Measurements from ENCODE around the gene DEFB114.

- no peak for TF ChIP-seq CTCF (tag by site-specific recombination; IDR thresholded peaks at IDR 0.05)
- TF ChIP-seq, protein P1, sequence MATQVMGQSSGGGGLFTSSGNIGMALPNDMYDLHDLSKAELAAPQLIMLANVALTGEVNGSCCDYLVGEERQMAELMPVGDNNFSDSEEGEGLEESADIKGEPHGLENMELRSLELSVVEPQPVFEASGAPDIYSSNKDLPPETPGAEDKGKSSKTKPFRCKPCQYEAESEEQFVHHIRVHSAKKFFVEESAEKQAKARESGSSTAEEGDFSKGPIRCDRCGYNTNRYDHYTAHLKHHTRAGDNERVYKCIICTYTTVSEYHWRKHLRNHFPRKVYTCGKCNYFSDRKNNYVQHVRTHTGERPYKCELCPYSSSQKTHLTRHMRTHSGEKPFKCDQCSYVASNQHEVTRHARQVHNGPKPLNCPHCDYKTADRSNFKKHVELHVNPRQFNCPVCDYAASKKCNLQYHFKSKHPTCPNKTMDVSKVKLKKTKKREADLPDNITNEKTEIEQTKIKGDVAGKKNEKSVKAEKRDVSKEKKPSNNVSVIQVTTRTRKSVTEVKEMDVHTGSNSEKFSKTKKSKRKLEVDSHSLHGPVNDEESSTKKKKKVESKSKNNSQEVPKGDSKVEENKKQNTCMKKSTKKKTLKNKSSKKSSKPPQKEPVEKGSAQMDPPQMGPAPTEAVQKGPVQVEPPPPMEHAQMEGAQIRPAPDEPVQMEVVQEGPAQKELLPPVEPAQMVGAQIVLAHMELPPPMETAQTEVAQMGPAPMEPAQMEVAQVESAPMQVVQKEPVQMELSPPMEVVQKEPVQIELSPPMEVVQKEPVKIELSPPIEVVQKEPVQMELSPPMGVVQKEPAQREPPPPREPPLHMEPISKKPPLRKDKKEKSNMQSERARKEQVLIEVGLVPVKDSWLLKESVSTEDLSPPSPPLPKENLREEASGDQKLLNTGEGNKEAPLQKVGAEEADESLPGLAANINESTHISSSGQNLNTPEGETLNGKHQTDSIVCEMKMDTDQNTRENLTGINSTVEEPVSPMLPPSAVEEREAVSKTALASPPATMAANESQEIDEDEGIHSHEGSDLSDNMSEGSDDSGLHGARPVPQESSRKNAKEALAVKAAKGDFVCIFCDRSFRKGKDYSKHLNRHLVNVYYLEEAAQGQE (tag by site-specific recombination; IDR thresholded peaks at IDR 0.05): no peak
- TF ChIP-seq ZNF549 (tag by site-specific recombination; IDR thresholded peaks at IDR 0.05): no peak
- no peak for TF ChIP-seq ATF2 (tag by site-specific recombination; IDR thresholded peaks at IDR 0.05; ENCODE audit: low read depth)
Observed at GRCh38 chr6:49978332-49979226, 14.6 kb upstream of the DEFB114 start.
